SK-N-SH (cell line): ENCODE measurements around the gene ERVMER34-1. TPM values are rescaled to one million over a fixed set of nuclear protein-coding genes. Genes with fewer than 3 reads are reported as not detected.

Experiments
- CTCF ChIA-PET: fragments of 300-600, 350-600 bp; formaldehyde crosslinking; extraction: SDS; loops from one replicate; lab custom pipeline; 2021; lab: Yijun Ruan, JAX
- POLR2A ChIA-PET: fragments of 350-600 bp; sonication (Branson Sonifier 250); formaldehyde crosslinking; extraction: SDS; loops from one replicate; lab custom pipeline; 2020; ENCODE audit warnings: antibody characterized with exemption, inconsistent platforms; lab: Yijun Ruan, JAX
- DNase-seq: peaks from one replicate; pipeline ENCODE4 v3.0.0; 2012
- H2AFZ ChIP-seq: fragments of 200-600 bp; sonication (generic); 2 replicates; pipeline ENCODE4 v1.8.1; 2016; ENCODE audit warnings: antibody characterized with exemption, mild to moderate bottlenecking, low read depth
- H3F3A ChIP-seq: fragments of 200-600 bp; sonication (generic); replicated peaks from 2 replicates; pipeline ENCODE3; 2016; ENCODE audit warnings: antibody characterized with exemption, mild to moderate bottlenecking; ENCODE audit not compliant: insufficient read depth
- H3K27ac ChIP-seq, 2 experiments: fragments of 200-500 bp in 1 of 2; fragments of 200-600 bp in 1 of 2; sonication (Bioruptor generic) in 1 of 2; sonication (generic), shearing (Covaris generic) in 1 of 2; 2 replicates each; pipeline versions ENCODE4 v1.5.1 to v1.6.1; 2014 to 2016; ENCODE audit warnings: low read depth in 2 of 2, inconsistent platforms in 1 of 2, low read length in 1 of 2, mild to moderate bottlenecking in 1 of 2, mixed read lengths in 1 of 2
- H3K27me3 ChIP-seq: fragments of 200-600 bp; sonication (generic), shearing (Covaris generic); 2 replicates; pipeline ENCODE4 v1.6.1; 2016; ENCODE audit warnings: mixed run types; ENCODE audit not compliant: insufficient read depth
- H3K36me3 ChIP-seq, 2 experiments: fragments of 200-500 bp in 1 of 2; fragments of 200-600 bp in 1 of 2; sonication (Bioruptor generic) in 1 of 2; sonication (generic) in 1 of 2; replicated peaks in 1 of 2; 2 replicates each; pipeline versions ENCODE3 to v1.5.1; 2014 to 2016; ENCODE audit warnings: low read length in 1 of 2, mild to moderate bottlenecking in 1 of 2; ENCODE audit not compliant: insufficient read depth in 2 of 2, control insufficient read depth in 1 of 2
- H3K4me1 ChIP-seq, 2 experiments: fragments of 200-500 bp in 1 of 2; fragments of 200-600 bp in 1 of 2; sonication (Bioruptor generic) in 1 of 2; sonication (generic), shearing (Covaris generic) in 1 of 2; 2 replicates each; pipeline versions ENCODE4 v1.5.1 to v1.6.1; 2014 to 2016; ENCODE audit warnings: low read depth in 1 of 2, low read length in 1 of 2, mixed run types in 1 of 2; ENCODE audit not compliant: insufficient read depth in 2 of 2, control insufficient read depth in 1 of 2
- H3K4me2 ChIP-seq: fragments of 200-600 bp; sonication (generic), shearing (Covaris generic); 2 replicates; pipeline ENCODE4 v1.6.1; 2017; ENCODE audit warnings: mixed run types
- H3K4me3 ChIP-seq, 2 experiments: fragments of 200-500 bp in 1 of 2; fragments of 200-600 bp in 1 of 2; sonication (Bioruptor generic) in 1 of 2; sonication (generic), shearing (Covaris generic) in 1 of 2; 2 replicates each; pipeline versions ENCODE4 v1.5.1 to v1.8.1; 2014 to 2016; ENCODE audit warnings: low read depth in 2 of 2, inconsistent platforms in 1 of 2, low read length in 1 of 2, mild to moderate bottlenecking in 1 of 2, mixed read lengths in 1 of 2, moderate library complexity in 1 of 2
- H3K79me2 ChIP-seq: fragments of 200-600 bp; sonication (generic); 2 replicates; pipeline ENCODE4 v1.8.1; 2017; ENCODE audit warnings: mild to moderate bottlenecking; ENCODE audit not compliant: insufficient read depth
- H3K9ac ChIP-seq: fragments of 200-600 bp; sonication (generic); 2 replicates; pipeline ENCODE4 v1.6.1; 2017; ENCODE audit warnings: mixed run types
- H3K9me2 ChIP-seq: fragments of 200-600 bp; sonication (generic); 2 replicates; pipeline ENCODE4 v1.6.1; 2017; ENCODE audit warnings: mixed run types
- H3K9me3 ChIP-seq: fragments of 200-600 bp; sonication (generic); 2 replicates; pipeline ENCODE4 v1.6.1; 2017; ENCODE audit warnings: mixed run types, mild to moderate bottlenecking, moderate library complexity
- H4K20me1 ChIP-seq: fragments of 200-600 bp; sonication (generic); 2 replicates; pipeline ENCODE4 v1.6.1; 2017; ENCODE audit warnings: mild to moderate bottlenecking, mixed run types; ENCODE audit not compliant: insufficient read depth
- ELF1 ChIP-seq: IDR thresholded peaks from 2 replicates; pipeline ENCODE4 v1.4.0; 2012
- FOSL2 ChIP-seq: IDR thresholded peaks from 2 replicates; pipeline ENCODE4 v1.4.0; 2012; ENCODE audit warnings: low read depth, mild to moderate bottlenecking, moderate library complexity, borderline replicate concordance
- JUND ChIP-seq: IDR thresholded peaks from 2 replicates; pipeline ENCODE4 v1.4.0; 2012
- MEF2A ChIP-seq: IDR thresholded peaks from 2 replicates; pipeline ENCODE4 v1.4.0; 2012; ENCODE audit warnings: low read depth, borderline replicate concordance
- MXI1 ChIP-seq: IDR thresholded peaks from 2 replicates; pipeline ENCODE4 v1.6.1; 2012; ENCODE audit warnings: mild to moderate bottlenecking, low read depth, low read length, improper control_type of control experiment
- RAD21 ChIP-seq: IDR thresholded peaks from 2 replicates; pipeline ENCODE4 v1.6.1; 2012; ENCODE audit warnings: mild to moderate bottlenecking, low read length
- RXRA ChIP-seq: IDR thresholded peaks from 2 replicates; pipeline ENCODE4 v1.4.0; 2012; ENCODE audit warnings: low read depth, mild to moderate bottlenecking, borderline replicate concordance
- SIN3A ChIP-seq: IDR thresholded peaks from 2 replicates; pipeline ENCODE4 v1.6.1; 2012; ENCODE audit warnings: low read depth, mild to moderate bottlenecking, low read length, moderate library complexity, borderline replicate concordance
- SMC3 ChIP-seq: IDR thresholded peaks from 2 replicates; pipeline ENCODE4 v1.6.1; 2012; ENCODE audit warnings: low read depth, low read length, improper control_type of control experiment
- TEAD4 ChIP-seq: IDR thresholded peaks from 2 replicates; pipeline ENCODE4 v1.4.0; 2012; ENCODE audit warnings: mild to moderate bottlenecking, borderline replicate concordance; ENCODE audit not compliant: insufficient read depth
- USF2 ChIP-seq: fragments of 150-350 bp; IDR thresholded peaks from 2 replicates; pipeline ENCODE4 v1.6.1; 2017; ENCODE audit warnings: antibody characterized with exemption, low read length, low read depth, borderline replicate concordance
- WGBS: methylation state at CpG from one replicate; pipeline ENCODE4 v1.1.6; 2017; ENCODE audit warnings: low lambda C conversion rate; 5-methylcytosine and 5-hydroxymethylcytosine counted together
- polyA plus RNA-seq, 3 experiments: library from polyadenylated mRNA; depleted of rRNA; stranded (reverse); fragments of >200 nt; gene quantifications; 2 replicates each; pipeline ENCODE4 v1.2.3, GENCODE V29; 2012
- TF ChIP-seq, protein P1 (sequence below): IDR thresholded peaks from 2 replicates; pipeline ENCODE4 v1.4.0; 2012; ENCODE audit warnings: low read depth, borderline replicate concordance
- TF ChIP-seq, protein P2 (sequence below): IDR thresholded peaks from 2 replicates; pipeline ENCODE4 v1.6.1; 2012; ENCODE audit warnings: mild to moderate bottlenecking, low read depth, low read length, moderate library complexity
- TF ChIP-seq, protein P3 (sequence below): IDR thresholded peaks from 2 replicates; pipeline ENCODE4 v1.4.0; 2012; ENCODE audit warnings: low read depth
- TF ChIP-seq, protein P4 (sequence below): fragments of 150-350 bp; IDR thresholded peaks from 2 replicates; pipeline ENCODE4 v1.6.1; 2016; ENCODE audit warnings: mild to moderate bottlenecking, low read depth, low read length

The ERVMER34-1 gene
- polyA plus RNA-seq, 1 of the 3 experiments (the other 2 are of a cell fraction), result 0.05 TPM

DNA sequence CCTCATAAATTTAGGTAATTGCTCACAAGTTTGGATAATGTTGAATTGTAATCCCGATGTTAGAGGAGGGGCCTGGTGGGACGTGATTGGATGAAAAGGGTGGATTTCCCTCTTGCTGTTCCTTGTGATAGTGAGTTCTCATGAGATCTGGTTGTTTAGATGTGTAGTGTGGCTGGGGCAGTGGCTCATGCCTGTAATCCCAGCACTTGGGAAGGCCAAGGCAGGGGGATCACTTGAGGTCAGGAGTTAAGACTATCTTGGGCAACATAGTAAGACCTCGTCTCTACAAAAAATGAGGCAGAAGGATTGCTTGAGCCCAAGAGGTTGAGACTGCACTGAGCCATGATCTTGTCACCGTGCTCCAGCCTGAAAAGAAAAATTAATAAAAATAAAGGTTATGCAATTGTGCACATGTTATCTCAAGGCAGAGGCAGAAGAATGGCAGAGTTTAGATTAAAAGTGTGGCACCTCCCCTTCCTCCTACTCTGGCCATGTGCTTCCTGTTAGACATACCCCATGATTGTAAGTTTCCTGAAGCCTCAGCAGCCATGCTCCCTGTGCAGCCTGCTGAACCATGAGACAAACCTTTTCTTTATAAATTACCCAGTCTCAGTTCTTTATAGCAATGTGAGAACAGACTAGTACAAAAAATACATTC, 36.5 kb downstream of the ERVMER34-1 start:
- Histone ChIP-seq H3K9me3 (no peaks in the 10 kb centered on the region), H3K27ac (peak overlapping the region in 1 of 2 experiments; percentile 43; a peak in 2 of 4 replicates), H3K36me3 (peaks cover 30 to 33% of the 10 kb centered on the region in 2 experiments), H3F3A (peaks cover 21% of the 10 kb centered on the region), H3K4me1 (peaks cover 10 to 33% of the 10 kb centered on the region in 2 experiments; a peak in 2 of 4 replicates), H3K4me2 (peak overlapping the region; percentile 95; the same call in 1 of the 2 replicates), H2AFZ (no peak overlapping the region), H3K27me3 (no peaks in the 10 kb centered on the region), H4K20me1 (no peaks in the 10 kb centered on the region), H3K4me3 (peak overlapping the region in 1 of 2 experiments; percentile 2; a peak in 2 of 4 replicates), H3K79me2 (peaks cover 26% of the 10 kb centered on the region), H3K9ac (no peak overlapping the region), H3K9me2 (no peaks in the 10 kb centered on the region)
- ChIA-PET POLR2A (no interaction called here), CTCF (interaction anchor here (1.8 kb wide), 1 partner anchor 170 kb away, joined by 4 read pairs; no protein-coding TSS in a partner anchor)
- no peak for DNase-seq
- WGBS, result 96% methylated on average over 4 of the region's 4 CpGs
- TF ChIP-seq, protein P1, sequence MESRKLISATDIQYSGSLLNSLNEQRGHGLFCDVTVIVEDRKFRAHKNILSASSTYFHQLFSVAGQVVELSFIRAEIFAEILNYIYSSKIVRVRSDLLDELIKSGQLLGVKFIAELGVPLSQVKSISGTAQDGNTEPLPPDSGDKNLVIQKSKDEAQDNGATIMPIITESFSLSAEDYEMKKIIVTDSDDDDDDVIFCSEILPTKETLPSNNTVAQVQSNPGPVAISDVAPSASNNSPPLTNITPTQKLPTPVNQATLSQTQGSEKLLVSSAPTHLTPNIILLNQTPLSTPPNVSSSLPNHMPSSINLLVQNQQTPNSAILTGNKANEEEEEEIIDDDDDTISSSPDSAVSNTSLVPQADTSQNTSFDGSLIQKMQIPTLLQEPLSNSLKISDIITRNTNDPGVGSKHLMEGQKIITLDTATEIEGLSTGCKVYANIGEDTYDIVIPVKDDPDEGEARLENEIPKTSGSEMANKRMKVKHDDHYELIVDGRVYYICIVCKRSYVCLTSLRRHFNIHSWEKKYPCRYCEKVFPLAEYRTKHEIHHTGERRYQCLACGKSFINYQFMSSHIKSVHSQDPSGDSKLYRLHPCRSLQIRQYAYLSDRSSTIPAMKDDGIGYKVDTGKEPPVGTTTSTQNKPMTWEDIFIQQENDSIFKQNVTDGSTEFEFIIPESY, result no peak
- TF ChIP-seq, protein P2, sequence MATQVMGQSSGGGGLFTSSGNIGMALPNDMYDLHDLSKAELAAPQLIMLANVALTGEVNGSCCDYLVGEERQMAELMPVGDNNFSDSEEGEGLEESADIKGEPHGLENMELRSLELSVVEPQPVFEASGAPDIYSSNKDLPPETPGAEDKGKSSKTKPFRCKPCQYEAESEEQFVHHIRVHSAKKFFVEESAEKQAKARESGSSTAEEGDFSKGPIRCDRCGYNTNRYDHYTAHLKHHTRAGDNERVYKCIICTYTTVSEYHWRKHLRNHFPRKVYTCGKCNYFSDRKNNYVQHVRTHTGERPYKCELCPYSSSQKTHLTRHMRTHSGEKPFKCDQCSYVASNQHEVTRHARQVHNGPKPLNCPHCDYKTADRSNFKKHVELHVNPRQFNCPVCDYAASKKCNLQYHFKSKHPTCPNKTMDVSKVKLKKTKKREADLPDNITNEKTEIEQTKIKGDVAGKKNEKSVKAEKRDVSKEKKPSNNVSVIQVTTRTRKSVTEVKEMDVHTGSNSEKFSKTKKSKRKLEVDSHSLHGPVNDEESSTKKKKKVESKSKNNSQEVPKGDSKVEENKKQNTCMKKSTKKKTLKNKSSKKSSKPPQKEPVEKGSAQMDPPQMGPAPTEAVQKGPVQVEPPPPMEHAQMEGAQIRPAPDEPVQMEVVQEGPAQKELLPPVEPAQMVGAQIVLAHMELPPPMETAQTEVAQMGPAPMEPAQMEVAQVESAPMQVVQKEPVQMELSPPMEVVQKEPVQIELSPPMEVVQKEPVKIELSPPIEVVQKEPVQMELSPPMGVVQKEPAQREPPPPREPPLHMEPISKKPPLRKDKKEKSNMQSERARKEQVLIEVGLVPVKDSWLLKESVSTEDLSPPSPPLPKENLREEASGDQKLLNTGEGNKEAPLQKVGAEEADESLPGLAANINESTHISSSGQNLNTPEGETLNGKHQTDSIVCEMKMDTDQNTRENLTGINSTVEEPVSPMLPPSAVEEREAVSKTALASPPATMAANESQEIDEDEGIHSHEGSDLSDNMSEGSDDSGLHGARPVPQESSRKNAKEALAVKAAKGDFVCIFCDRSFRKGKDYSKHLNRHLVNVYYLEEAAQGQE, result no peak
- TF ChIP-seq, protein P3, sequence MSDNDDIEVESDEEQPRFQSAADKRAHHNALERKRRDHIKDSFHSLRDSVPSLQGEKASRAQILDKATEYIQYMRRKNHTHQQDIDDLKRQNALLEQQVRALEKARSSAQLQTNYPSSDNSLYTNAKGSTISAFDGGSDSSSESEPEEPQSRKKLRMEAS, result 0 out of 2 replicates have a peak, but pooled peaks have one; percentile 26
- TF ChIP-seq ELF1, result no peak
- TF ChIP-seq RXRA, result no peak

GRCh38 chr4:52713456-52713937, 37.7 kb downstream of the ERVMER34-1 start:
- Histone ChIP-seq H3K79me2 (peaks cover 26% of the 10 kb centered on the region), H3K4me3 (peak overlapping the region; percentile 89), H2AFZ (no peak overlapping the region), H3F3A (peaks cover 17% of the 10 kb centered on the region), H3K36me3 (peaks cover 30 to 33% of the 10 kb centered on the region in 2 experiments), H4K20me1 (no peaks in the 10 kb centered on the region), H3K27ac (peak overlapping the region in 1 of 2 experiments; percentile 85; a peak in 2 of 4 replicates), H3K4me1 (peaks cover 10 to 33% of the 10 kb centered on the region in 2 experiments; a peak in 2 of 4 replicates), H3K27me3 (no peaks in the 10 kb centered on the region), H3K9me2 (no peaks in the 10 kb centered on the region), H3K4me2 (peak overlapping the region; percentile 95), H3K9me3 (no peaks in the 10 kb centered on the region), H3K9ac (peak overlapping the region; percentile 86; the same call in 1 of the 2 replicates)
- TF ChIP-seq RAD21 (0 out of 2 replicates have a peak, but pooled peaks have one; percentile 9), SIN3A (no peak), MEF2A (no peak), SMC3 (no peak), MXI1 (peak; percentile 84), ELF1 (no peak), JUND (no peak), TEAD4 (no peak), FOSL2 (no peak), USF2 (no peak)
- TF ChIP-seq, protein P4, sequence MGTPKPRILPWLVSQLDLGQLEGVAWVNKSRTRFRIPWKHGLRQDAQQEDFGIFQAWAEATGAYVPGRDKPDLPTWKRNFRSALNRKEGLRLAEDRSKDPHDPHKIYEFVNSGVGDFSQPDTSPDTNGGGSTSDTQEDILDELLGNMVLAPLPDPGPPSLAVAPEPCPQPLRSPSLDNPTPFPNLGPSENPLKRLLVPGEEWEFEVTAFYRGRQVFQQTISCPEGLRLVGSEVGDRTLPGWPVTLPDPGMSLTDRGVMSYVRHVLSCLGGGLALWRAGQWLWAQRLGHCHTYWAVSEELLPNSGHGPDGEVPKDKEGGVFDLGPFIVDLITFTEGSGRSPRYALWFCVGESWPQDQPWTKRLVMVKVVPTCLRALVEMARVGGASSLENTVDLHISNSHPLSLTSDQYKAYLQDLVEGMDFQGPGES, result no peak
- ChIA-PET CTCF (interaction anchor here (0.9 to 4.3 kb wide), 6 partner anchors 9 to 479 kb away, joined by 3 to 26 read pairs (median 6); no protein-coding TSS in a partner anchor), POLR2A (interaction anchor here (0.6 to 3.2 kb wide), 7 partner anchors 8 to 299 kb away, joined by 3 to 54 read pairs (median 23); partner anchors contain the start of gene USP46)
- 49% methylated on average over 12 of the region's 12 CpGs for WGBS
- no peak for DNase-seq
